Measurements from ENCODE around the gene PDE6D.
"Not testable (repeated sequence)": the region's sequence is repeated elsewhere in the genome, so short reads cannot be mapped to it uniquely, and the experiment has no call there.

Gene PDE6D

DNA sequence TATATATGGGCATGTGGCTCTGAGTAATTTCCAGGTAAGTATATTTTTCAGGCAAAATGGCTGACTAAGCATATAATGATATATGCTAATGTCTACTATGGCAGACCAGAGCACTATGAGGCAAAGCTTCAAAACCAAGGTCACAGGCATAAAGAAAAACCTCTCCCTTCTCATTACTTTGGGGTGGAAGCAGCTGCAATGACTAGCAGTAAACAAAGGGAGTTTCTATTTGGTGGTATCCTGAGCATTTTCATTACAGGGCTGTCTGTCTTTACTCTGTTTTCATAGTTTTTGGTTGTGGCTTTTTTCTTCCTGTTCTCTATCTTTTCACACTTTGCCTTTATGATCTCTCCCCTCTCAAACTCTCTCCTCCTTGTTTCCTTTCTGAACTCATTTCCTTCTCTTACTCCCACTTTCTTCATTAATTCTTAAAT lies 15.6 kb downstream of the PDE6D start:
- H3K27ac ChIP-seq, result no peak overlapping the region

DNA sequence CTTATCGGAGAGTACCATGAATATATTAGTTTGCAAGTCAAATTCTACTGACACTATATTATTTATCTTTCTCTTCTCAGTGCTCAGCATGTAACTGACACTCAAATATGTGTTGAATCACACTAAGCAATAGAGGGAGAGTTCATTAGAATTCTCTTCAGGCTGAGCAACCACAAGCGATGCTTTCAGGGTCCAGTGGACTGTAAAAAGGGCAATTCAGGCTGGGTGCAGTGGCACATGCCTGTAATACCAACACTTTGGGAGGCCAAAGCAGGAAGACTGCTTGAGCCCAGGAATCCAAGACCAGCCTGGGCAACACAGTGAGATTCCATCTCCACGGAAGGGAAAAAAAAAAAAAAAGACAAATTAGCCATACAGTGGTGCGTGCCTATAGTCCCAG lies 16.3 kb downstream of the PDE6D start:
- no peak overlapping the region for H3K27ac ChIP-seq
- TF ChIP-seq ZFX (IDR thresholded peaks at IDR 0.05), result no peak
- TF ChIP-seq, protein P1, sequence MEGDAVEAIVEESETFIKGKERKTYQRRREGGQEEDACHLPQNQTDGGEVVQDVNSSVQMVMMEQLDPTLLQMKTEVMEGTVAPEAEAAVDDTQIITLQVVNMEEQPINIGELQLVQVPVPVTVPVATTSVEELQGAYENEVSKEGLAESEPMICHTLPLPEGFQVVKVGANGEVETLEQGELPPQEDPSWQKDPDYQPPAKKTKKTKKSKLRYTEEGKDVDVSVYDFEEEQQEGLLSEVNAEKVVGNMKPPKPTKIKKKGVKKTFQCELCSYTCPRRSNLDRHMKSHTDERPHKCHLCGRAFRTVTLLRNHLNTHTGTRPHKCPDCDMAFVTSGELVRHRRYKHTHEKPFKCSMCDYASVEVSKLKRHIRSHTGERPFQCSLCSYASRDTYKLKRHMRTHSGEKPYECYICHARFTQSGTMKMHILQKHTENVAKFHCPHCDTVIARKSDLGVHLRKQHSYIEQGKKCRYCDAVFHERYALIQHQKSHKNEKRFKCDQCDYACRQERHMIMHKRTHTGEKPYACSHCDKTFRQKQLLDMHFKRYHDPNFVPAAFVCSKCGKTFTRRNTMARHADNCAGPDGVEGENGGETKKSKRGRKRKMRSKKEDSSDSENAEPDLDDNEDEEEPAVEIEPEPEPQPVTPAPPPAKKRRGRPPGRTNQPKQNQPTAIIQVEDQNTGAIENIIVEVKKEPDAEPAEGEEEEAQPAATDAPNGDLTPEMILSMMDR (conservative IDR thresholded peaks at IDR 0.05), result no peak

More for the DNA sequence above, 15.6 kb downstream of the PDE6D start:
- TF ChIP-seq, protein P1 (conservative IDR thresholded peaks at IDR 0.05), result no peak
- TF ChIP-seq ZFX (IDR thresholded peaks at IDR 0.05), result no peak

DNA sequence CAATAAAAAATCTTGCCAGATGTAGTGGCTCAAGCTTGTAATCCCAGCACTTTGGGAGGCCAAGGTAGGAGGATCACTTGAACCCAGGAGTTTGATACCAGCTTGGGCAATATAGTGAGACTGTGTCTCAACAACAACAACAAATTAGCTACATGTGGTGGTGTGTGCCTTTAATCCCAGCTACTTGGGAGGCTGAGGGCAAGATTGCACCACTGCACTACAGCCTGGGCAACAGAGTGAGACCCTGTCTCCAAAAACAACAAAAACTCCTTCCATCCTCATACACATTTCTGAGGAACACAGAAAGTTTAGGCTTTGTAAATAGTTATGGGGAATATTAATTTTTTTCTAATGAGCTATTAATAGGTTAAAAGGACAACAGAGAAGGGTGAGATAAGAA lies 17.0 kb downstream of the PDE6D start:
- no peak for TF ChIP-seq ZFX (IDR thresholded peaks at IDR 0.05)
- TF ChIP-seq, protein P1 (conservative IDR thresholded peaks at IDR 0.05), result no peak
- H3K27ac ChIP-seq, result no peak overlapping the region

DNA sequence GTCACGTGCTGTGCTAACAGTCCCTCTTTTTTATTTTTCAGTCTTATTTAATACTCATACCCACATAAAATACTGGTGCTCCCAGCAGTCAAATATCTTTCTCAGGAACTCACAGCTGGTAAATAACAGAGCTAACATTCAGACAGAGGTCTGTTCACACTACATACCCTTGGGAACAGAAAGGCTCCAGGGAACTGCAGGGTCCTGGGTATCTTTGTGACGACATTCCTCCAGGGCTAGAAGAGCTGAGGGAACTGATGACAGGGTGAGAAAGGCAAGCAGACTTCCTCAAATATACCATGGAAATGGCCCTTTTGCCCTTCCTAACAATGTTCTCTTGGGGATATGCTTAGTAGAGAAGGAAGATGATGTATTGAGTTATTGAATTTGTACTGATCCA lies 19.3 kb downstream of the PDE6D start:
- TF ChIP-seq, protein P1 (conservative IDR thresholded peaks at IDR 0.05), result no peak
- no peak for TF ChIP-seq ZFX (IDR thresholded peaks at IDR 0.05)
- H3K27ac ChIP-seq, result no peak overlapping the region

DNA sequence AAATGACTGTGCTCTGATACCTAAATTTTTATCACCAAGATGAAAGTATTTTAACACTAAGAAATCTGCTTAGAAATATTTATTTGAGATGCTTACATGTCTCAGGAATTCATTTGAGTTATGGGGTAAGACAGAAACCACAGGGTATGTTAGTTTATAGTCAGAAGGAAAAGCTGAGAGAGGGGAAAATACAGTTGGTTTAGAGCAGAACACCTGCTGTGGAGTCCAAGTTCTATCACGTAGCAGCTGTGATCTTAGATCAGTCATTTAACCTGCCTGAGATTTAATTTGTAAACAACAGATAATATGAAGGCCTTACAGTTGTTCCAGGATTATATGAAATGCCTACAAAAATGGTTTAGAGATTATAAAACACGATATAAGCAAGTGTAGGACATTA lies 29.0 kb downstream of the PDE6D start:
- no peak for TF ChIP-seq ZFX (IDR thresholded peaks at IDR 0.05)
- H3K27ac ChIP-seq, result no peak overlapping the region

DNA sequence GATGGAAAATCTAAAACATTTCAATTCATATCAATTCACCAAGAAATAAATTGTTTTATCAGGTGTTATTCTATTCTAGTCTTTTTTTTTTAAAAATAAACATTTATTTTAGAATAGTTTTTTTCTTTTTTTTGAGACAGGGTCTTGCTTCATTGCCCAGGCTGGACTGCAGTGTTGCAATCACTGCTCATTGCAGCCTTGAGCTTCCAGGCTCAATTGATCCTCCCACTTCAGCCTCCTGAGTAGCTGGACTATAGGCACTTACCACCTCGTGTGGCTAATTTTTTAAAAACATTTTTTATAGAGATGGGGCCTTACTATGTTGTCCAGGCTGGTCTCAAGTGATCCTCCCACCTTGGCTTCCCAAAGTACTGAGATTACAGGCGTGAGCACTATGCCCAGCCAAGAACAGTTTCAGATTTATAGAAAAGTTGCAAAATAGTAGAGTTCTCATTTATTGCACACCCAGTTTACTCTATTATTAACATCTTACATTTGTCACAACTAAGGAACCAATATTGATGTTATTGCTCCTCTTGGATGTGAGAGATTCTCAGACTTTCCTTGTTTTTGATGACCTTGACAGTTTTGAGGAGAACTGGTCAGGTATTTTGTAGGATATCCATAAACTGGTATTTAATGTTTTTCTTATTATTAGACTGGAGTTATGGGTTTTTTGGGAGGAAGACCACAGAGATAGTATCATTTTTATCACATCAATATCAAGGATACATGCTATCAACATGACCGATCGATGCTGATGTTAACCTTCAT lies 29.9 kb downstream of the PDE6D start:
- no peak overlapping the region for H3K27ac ChIP-seq
- TF ChIP-seq, protein P1 (conservative IDR thresholded peaks at IDR 0.05), result no peak
- TF ChIP-seq ZFX (IDR thresholded peaks at IDR 0.05), result no peak

DNA sequence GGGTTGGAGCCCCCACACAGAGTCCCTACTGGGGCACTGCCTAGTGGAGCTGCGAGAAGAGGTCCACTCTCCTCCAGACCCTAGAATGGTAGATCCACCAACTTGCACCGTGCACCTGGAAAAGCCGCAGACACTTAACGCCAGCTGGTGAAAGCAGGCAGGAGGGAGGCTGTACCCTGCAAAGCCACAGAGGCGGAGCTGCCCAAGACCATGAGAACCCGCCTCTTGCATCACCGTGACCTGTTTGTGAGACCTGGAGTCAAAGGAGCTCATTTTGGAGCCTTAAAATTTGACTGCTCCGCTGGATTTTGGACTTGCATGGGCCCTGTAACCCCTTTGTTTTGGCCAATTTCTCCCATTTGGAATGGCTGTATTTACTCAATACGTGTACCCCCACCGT lies 32.1 kb downstream of the PDE6D start:
- not testable (repeated sequence) for H3K27ac ChIP-seq

DNA sequence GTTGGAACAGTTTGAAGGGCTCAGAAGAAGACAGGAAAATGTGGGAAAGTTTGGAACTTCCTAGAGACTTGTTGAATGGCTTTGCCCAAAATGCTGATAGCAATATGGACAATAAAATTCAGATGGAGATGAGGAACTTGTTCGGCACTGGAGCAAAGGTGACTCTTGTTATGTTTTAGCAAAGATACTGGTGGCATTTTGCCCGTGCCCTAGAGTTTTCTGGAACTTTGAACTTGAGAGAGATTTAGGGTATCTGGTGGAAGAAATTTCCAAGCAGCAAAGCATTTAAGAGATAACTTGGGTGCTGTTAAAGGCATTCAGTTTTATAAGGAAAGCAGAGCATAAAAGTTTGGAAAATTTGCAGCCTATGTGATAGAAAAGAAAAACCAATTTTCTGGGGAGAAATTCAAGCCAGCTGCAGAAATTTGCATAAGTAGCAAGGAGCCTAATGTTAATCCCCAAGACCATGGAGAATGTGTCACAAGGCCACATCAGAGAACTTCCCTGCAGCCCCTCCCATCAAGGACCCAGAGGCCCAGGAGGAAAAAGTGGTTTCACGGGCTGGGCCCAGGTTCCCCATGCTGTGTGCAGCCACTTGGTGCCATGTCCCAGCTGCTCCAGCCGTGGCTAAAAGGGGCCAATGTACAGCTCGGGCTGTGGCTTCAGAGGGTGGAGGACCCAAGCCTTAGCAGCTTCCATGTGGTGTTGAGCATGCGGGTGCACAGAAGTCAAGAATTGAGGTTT lies 32.8 kb downstream of the PDE6D start:
- H3K27ac ChIP-seq, result not testable (repeated sequence)
